ENCODE results near the gene FERMT2.
"Not testable (repeated sequence)": the region's sequence is repeated elsewhere in the genome, so short reads cannot be mapped to it uniquely, and the experiment has no call there.

FERMT2 gene

GRCh38 chr14:52944254-52944653 is 6.6 kb downstream of the FERMT2 start:
- DNase-seq (ENCODE audit: low spot score), result no peak

GRCh38 chr14:52939427-52939826 is 11.4 kb downstream of the FERMT2 start:
- DNase-seq (ENCODE audit: low spot score), result no peak

- no peak for DNase-seq (ENCODE audit: low spot score)
These were observed 13.0 kb downstream of the FERMT2 start for GRCh38 chr14:52937869-52938268.

- DNase-seq (ENCODE audit: low spot score), result no peak
These were observed 13.5 kb downstream of the FERMT2 start for GRCh38 chr14:52937306-52937705.

- DNase-seq (ENCODE audit: low spot score), result no peak
These were observed 14.4 kb downstream of the FERMT2 start for GRCh38 chr14:52936437-52936836.

GRCh38 chr14:52935833-52936232 is 15.0 kb downstream of the FERMT2 start:
- DNase-seq (ENCODE audit: low spot score), result no peak

- no peak for DNase-seq (ENCODE audit: low spot score)
These were observed 16.1 kb downstream of the FERMT2 start for GRCh38 chr14:52934762-52935161.

- DNase-seq (ENCODE audit: low spot score), result no peak
These were observed 21.6 kb downstream of the FERMT2 start for GRCh38 chr14:52929192-52929807.

GRCh38 chr14:52926953-52927352 is 23.9 kb downstream of the FERMT2 start:
- no peak for DNase-seq (ENCODE audit: low spot score)

GRCh38 chr14:52923902-52924575 is 26.8 kb downstream of the FERMT2 start:
- peak; percentile 36 for DNase-seq (ENCODE audit: low spot score)

GRCh38 chr14:52922656-52923055 is 28.2 kb downstream of the FERMT2 start:
- no peak for DNase-seq (ENCODE audit: low spot score)

GRCh38 chr14:52922059-52922458 is 28.8 kb downstream of the FERMT2 start:
- DNase-seq (ENCODE audit: low spot score), result no peak

- not testable (repeated sequence) for DNase-seq (ENCODE audit: low spot score)
These were observed 30.4 kb downstream of the FERMT2 start for GRCh38 chr14:52920411-52920810.

- DNase-seq (ENCODE audit: low spot score), result no peak
These were observed 30.9 kb downstream of the FERMT2 start for GRCh38 chr14:52919971-52920370.

- no peak for DNase-seq (ENCODE audit: low spot score)
These were observed 32.4 kb downstream of the FERMT2 start for GRCh38 chr14:52918486-52918885.

GRCh38 chr14:52917735-52918134 is 33.1 kb downstream of the FERMT2 start:
- DNase-seq (ENCODE audit: low spot score), result no peak

GRCh38 chr14:52914295-52914694 is 36.6 kb downstream of the FERMT2 start:
- DNase-seq (ENCODE audit: low spot score), result no peak

- no peak for DNase-seq (ENCODE audit: low spot score)
These were observed 37.6 kb downstream of the FERMT2 start for GRCh38 chr14:52913271-52913670.

- no peak for DNase-seq (ENCODE audit: low spot score)
These were observed 38.9 kb downstream of the FERMT2 start for GRCh38 chr14:52911904-52912303.

- no peak for DNase-seq (ENCODE audit: low spot score)
These were observed 40.3 kb downstream of the FERMT2 start for GRCh38 chr14:52910572-52910971.

GRCh38 chr14:52907949-52908348 is 42.9 kb downstream of the FERMT2 start:
- no peak for DNase-seq (ENCODE audit: low spot score)

- DNase-seq (ENCODE audit: low spot score), result no peak
These were observed 44.7 kb downstream of the FERMT2 start for GRCh38 chr14:52906141-52906601.

GRCh38 chr14:52902971-52903619 is 47.8 kb downstream of the FERMT2 start:
- no peak for DNase-seq (ENCODE audit: low spot score)
